Hindlimb muscle (tissue), 1 donor: ENCODE measurements around the gene SPTBN4. TPM values are rescaled to one million over a fixed set of nuclear protein-coding genes. Genes with fewer than 3 reads are reported as not detected.
"Not testable (repeated sequence)": the region's sequence is repeated elsewhere in the genome, so short reads cannot be mapped to it uniquely, and the experiment has no call there.

Source experiments
- DNase-seq: peaks from one replicate; pipeline ENCODE4 v3.0.0-alpha.2; 2013
- polyA plus RNA-seq: library from polyadenylated mRNA; unstranded; fragments of 120-200 nt; gene quantifications from one replicate; pipeline ENCODE4 v1.2.1, GENCODE V29; 2013; ENCODE audit not compliant: insufficient read length

The SPTBN4 gene
- polyA plus RNA-seq, 1 donor: 0.19 TPM

- no peak for DNase-seq
Observed at GRCh38 chr19:40442328-40443130, 24.3 kb upstream of the SPTBN4 start.

- DNase-seq: peak; percentile 99
Observed at GRCh38 chr19:40443131-40443999, 23.4 kb upstream of the SPTBN4 start.

DNA sequence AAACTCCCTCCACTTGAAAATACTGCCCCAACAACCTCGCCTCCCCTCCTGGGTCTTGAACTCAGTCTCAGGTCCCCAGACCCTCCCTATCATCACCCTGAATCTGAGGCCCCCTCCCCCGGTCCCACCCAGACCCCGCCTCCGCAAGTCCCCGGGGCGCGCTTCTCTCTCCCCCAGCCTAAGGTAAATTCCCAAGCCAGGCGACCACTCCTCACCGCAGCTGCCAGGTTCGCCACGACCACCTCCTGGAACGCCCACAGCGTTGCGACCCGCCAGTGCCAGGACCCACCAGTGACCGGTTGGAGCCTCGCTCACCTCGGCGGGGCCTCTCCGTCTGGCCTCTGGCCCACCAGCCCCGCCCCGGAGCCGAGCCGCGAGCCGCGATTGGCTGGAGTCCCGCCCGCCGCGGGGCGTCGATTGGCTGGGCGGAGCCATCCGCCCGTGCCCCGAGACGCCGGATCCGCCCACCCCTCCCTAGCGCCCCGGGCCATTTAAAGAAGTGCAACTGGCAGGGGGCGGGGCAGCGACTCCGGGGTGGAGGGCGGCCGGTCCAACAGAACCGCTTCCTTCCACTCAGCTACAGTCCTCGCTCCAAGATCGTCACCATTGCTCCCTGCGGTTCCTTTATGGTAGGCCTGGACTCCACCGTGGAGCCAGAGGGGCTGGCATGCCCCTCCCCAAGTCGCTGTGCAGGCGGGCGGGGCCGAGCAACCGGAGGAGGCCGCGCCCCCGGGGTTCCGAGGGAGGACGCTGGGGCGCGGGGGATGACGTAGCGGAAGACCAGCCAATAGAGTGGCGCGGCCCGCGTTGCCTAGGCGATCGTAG lies 22.6 kb upstream of the SPTBN4 start, which contains the start of gene SERTAD3:
Gene SERTAD3 (minus strand): TSS at position 336 of the 825 bp plus-strand sequence. CDS start 2,255 bp downstream, outside the sequence.
- peak; percentile 97 for DNase-seq

GRCh38 chr19:40444825-40445312 lies 21.9 kb upstream of the SPTBN4 start:
- no peak for DNase-seq

DNA sequence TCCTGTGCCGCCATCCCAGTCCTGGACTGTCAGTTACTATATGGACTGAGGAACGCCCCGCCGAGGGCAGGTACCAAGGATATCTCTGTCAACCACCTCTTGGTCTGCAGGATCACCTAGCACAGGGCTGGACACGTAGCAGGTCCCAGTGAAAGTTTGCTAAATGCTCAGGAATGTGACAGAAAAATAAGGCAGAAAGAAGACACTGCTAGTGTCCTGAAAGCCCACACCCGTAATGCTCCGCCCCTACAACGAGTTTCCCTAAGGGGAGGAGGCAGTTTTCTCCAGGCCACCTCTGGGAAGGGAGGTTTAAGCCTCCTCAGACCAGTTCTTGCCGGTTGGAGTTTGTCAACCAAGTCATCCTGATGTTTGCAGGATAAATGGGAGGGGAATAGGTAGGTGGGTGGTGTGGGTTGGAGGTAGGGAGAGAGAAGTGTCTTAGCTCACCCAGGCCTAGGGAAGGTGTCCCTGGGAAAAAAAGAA lies 21.0 kb upstream of the SPTBN4 start:
- DNase-seq: no peak

GRCh38 chr19:40446263-40446784 lies 20.5 kb upstream of the SPTBN4 start:
- no peak for DNase-seq

DNA sequence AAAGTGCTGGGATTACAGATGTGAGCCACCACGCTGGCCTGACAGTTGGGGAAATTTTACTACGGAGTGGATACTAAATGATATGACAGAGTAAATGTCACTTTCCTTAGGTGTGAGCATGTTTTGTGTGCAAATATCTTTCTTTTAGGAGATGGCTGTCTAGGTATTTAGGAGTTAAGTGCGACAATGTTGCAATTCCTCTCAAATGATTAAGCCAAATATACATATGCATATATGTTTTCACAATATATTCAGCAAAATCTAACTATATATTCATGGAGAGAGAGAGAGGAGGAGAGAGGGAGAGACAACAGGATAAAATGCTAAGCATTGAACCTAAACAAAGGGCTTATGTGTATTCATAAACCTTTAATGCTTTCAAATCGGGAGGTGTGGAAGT lies 17.3 kb upstream of the SPTBN4 start:
- DNase-seq: no peak

DNA sequence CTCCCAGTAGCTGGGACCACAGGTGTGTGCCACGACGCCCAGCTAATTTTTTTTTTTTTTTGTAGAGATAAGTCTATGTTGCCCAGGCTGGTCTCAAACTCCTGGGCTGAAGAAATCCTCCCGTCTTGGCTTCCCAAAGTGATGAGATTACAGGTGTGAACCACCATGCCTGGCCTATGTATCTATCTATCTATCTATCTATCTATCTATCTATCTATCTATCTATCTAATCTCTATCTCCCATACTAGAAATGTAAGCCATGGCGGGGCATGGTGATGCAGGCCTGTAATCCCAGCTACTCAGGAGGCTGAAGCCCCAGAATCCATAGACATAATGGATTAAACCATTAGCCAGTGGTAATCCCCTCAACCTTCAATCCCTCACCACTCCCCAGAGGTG lies 16.1 kb upstream of the SPTBN4 start:
- DNase-seq: no peak

DNA sequence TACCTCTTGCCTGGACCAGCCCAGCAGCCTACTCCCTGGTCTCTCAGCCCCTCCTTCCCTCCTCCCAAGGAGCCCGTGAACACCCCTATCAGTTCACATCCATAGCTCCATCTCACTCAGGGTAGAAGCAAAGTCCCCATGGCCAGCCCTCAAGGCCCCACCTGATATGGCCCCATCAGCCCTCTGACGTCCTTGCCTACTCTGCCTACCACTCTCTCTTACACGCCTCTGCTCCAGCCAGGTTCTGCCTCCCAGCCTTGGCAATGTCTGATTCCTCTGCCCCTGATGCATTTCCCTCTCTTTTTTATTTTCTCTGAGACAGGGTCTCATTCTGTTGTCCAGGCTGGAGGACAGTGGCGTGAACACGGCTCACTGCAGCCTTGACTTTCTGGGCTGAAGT lies 14.8 kb upstream of the SPTBN4 start:
- DNase-seq: no peak

DNA sequence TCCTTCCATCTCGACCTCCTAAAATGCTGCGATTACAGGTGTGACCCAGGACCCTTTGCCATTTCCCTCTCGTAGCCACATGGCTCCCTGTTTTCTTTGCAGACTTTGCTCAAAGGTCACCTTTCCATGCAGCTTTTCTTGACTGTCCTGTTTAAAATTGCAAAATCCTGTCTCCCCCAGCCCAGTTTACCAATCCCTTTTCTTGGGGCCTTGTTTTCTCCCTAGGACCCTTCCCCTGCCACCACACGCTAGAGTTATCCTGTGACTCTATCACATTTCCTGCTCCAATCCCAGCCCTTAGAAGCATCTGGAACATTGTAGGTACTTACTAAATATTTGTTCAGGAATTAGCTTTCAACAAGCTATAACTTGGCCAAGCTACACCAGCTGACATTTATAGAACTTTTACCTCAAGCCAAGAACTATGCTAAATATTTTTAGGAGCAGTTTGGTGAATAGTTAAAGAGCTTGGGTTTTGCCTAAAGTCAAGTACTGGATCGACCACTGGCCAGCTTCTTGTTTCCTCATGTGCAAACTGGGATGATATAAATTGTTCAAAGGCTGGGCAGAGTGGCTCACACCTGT lies 13.6 kb upstream of the SPTBN4 start:
- no peak for DNase-seq

DNA sequence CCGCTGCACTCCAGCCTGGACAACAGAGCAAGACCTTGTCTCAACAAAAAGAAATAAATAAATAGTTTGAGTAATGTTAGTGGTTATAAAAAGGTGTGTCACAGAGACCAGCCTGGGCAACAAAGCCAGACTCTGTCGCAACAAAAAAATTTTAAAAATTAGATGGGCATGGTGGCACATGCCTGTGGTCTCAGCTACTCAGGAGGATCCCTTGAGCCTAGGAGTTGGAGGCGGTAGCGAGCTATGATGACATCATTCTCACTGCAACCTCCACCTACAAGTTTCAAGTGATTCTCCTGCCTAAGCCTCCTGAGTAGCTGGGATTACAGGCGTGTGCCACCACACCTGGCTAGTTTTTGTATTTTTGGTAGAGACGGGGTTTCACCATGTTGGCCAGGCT lies 12.9 kb upstream of the SPTBN4 start:
- DNase-seq: not testable (repeated sequence)

GRCh38 chr19:40457048-40457447 lies 9.8 kb upstream of the SPTBN4 start:
- no peak for DNase-seq

DNA sequence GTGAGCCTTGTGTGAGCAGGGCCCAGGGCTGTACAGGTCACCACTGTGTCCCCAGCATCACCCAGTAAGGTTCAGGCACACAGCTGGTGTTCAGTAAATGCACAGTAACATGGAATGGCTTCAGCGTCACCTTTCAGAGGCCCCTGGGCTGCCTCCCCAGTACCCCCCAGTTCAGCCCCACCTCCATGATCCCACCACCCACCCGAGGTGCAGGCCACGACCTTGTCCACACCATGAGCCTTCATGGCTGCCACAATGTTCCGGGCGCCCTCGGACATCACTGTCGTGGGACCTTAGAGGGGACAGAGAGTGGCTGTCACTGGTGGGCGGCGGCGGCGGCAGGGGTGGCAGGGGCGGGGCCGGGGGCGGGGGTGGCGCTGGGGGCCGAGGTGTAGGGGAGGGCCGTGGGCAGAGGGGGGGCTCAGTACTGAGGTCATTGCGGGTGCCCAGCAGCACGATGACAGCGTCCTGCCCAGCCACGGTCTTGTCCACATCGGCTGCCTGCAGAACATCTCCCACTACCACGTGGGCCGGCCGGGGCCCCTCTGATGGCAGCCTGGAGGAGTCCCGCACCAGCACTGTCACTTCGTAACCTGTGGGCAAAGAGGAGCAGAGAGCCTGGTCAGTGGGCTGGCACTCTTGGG lies 8.7 kb upstream of the SPTBN4 start:
- DNase-seq: no peak

- no peak for DNase-seq
Observed at GRCh38 chr19:40458597-40458974, 8.2 kb upstream of the SPTBN4 start.

DNA sequence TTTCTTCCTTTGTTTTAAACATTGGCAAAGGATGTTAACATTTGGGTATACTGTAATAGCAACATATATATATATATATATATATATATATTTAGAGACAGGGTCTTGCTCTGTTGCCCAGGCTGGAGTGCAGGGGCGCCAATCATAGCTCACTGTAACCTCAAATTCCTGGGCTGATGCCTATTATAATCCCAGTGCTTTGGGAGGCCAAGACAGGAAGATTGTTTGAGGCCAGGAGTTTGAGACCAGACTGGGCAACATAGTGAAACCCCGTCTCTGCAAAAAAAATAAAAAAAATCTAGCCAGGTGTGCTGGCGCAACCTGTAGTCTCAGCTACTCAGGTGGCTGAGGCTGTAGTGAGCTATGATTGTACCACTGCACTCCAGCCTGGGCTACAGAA lies 6.6 kb upstream of the SPTBN4 start:
- DNase-seq: no peak

GRCh38 chr19:40461669-40462221 lies 5.1 kb upstream of the SPTBN4 start:
- DNase-seq: no peak

DNA sequence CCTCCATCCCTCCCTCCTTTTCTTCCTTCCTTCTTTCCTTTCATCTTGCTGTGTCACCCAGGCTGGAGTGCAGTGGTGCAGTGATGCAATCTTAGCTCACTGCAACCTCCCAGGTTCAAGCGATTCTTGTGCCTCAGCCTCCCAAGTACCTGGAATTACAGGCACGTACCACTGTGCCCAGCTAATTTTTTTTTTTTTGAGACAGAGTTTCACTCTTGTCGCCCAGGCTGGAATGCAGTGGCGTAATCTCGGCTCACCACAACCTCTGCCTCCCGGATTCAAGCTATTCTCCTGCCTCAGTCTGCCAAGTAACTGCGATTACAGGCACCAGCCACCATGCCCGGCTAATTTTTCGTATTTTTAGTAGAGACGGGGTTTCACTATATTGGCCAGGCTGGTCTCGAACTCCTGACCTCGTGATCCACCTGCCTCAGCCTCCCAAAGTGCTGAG lies 3.2 kb upstream of the SPTBN4 start:
- not testable (repeated sequence) for DNase-seq

DNA sequence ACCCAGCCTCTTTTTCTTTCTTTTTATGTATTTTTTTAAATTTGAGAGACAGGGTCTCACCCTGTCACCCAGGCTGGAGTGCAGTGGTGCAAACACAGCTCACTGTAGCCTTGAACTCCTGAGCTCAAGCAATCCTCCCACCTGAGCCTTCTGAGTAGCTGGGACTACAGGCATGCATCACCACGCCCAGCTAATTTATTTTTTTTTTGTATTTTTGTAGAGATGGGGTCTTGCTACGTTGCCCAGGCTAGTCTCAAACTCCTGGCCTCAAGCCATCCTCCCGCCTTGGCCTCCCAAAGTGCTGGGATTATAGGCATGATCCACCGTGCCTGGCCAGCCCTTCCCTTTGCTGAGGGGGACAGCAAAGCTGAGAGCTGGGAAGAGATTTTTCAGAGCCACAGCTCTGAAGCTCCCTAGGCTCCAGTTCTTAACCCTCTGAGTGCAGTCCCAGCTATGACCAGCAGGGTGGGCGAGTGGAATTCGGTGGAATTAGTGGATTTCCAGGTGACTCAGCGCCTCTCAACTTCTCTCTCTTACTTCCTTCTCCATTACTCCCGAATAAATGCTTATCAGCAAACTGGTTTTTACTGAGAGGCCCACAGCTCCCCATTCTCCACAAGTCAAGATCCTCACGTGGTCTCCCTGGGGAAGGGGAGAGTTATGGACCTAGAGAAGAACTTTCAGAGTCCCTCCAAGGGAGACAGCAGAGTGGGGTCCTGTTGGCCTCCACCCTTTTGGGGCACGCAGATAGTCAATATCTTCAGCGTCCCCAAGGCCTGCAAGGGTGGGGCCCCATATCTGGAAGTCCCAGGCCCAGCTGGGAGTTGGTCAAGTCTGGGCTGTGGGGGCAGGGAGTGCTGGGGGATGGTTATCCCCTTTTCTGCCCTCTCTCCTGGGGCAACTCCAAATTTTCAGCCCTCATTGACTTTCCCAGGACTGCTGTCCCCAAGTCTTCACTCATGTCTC lies 2.5 kb upstream of the SPTBN4 start:
- peak; percentile 74 for DNase-seq

GRCh38 chr19:40465025-40465556 lies 1.7 kb upstream of the SPTBN4 start:
- DNase-seq: no peak
